WI38 (cell line): ENCODE data around the gene MIAT.

Experiments used
- H3K4me3 ChIP-seq: 2 replicates; pipeline ENCODE4 v1.5.1; 2011; ENCODE audit warnings: low read depth, mild to moderate bottlenecking, control low read depth, low read length
- TF ChIP-seq, protein P1 (sequence below): IDR thresholded peaks from 2 replicates; pipeline ENCODE4 v1.5.1; 2012; ENCODE audit warnings: low read depth, mild to moderate bottlenecking, control low read depth, low read length

MIAT gene

DNA sequence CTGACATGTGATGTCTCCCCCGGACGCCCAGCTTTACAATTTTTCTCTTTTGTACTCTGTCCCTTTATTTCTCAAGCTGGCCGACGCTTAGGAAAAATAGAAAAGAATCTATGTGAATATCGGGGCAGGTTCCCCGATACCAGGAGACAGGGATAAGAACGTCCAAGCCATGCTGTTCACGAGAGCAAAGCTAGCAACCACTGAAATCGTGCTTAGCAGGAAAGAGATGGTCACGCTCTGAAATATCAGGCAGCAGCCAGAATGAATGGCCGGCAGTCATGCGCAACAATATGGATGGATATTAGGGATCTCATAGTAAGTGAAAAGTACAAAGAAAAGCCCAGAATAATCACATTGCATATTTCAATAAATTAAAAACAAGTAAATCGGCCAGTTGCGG is 43.1 kb upstream of the MIAT start:
- TF ChIP-seq, protein P1, sequence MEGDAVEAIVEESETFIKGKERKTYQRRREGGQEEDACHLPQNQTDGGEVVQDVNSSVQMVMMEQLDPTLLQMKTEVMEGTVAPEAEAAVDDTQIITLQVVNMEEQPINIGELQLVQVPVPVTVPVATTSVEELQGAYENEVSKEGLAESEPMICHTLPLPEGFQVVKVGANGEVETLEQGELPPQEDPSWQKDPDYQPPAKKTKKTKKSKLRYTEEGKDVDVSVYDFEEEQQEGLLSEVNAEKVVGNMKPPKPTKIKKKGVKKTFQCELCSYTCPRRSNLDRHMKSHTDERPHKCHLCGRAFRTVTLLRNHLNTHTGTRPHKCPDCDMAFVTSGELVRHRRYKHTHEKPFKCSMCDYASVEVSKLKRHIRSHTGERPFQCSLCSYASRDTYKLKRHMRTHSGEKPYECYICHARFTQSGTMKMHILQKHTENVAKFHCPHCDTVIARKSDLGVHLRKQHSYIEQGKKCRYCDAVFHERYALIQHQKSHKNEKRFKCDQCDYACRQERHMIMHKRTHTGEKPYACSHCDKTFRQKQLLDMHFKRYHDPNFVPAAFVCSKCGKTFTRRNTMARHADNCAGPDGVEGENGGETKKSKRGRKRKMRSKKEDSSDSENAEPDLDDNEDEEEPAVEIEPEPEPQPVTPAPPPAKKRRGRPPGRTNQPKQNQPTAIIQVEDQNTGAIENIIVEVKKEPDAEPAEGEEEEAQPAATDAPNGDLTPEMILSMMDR, result no peak
- no peak overlapping the region for H3K4me3 ChIP-seq

DNA sequence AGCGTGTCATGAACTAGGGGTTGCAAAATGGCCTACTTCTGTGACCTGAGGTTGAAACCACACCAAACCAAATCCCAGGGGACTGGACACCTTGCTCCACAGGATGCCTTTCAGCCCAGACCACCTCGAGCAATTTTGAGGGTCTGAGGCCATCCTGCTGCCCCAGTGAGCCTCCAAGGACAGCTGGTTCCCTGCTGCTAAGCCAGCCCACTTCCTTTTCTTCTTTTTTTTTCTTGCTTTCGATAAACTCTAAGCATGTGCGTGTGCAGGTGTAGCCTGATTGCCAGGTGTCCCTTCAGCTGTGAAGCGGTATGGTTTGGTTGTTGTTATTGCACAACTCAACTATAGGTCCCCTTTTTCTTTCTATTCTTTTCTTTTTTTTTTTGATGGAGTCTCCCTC is 42.2 kb upstream of the MIAT start:
- TF ChIP-seq, protein P1, result no peak

DNA sequence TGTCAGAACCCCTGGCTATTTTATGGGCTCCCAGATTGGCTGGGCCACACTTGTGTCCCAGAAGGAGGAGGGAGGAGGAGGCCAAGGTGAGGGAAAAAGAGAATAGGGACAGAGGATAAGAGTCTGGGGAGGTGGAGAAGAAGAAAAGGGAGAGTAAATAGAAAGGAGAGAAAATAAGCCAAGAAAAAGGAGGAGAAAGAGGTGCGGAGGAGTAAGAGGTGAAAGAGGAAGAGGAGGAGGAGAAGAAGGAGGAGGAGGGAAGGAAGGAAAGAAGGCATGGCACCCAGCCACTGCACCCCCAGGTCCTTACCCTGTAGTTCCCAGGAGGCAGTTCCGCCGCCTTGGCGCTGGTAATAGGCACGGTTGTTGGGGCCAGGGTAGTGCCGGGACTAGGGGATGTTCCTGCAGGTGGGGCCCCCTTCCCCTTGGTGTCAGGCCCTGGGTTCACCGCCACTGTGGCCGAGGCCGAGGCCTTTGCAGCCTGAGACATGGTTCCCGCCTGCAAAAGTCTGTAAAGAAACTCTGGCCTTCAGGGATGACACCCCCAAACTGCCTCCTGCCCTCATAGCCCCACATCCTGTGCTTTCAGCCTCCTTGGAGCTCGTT is 41.5 kb upstream of the MIAT start:
- TF ChIP-seq, protein P1, result no peak
- H3K4me3 ChIP-seq, result no peak overlapping the region

More for the DNA sequence above, 42.2 kb upstream of the MIAT start:
- no peak overlapping the region for H3K4me3 ChIP-seq

DNA sequence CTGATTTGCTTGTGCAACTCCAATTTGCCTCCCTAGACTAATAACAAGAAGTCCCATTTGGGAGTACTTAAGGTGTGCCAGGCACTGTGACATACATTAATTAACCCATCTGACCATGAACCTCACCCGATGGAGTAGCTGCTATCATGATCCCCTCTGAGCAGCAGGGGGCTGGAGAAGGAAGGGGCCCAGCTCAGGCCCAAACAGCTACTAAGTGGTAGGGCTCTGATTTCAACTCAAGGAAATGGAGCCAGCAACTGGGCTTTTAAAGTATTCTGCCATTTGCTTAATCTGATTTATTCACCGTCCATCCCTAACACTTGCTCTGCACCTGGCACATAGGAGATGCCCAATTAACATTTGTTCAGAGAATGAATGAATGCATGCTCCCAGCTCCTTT is 40.7 kb upstream of the MIAT start:
- TF ChIP-seq, protein P1, result no peak
- no peak overlapping the region for H3K4me3 ChIP-seq

DNA sequence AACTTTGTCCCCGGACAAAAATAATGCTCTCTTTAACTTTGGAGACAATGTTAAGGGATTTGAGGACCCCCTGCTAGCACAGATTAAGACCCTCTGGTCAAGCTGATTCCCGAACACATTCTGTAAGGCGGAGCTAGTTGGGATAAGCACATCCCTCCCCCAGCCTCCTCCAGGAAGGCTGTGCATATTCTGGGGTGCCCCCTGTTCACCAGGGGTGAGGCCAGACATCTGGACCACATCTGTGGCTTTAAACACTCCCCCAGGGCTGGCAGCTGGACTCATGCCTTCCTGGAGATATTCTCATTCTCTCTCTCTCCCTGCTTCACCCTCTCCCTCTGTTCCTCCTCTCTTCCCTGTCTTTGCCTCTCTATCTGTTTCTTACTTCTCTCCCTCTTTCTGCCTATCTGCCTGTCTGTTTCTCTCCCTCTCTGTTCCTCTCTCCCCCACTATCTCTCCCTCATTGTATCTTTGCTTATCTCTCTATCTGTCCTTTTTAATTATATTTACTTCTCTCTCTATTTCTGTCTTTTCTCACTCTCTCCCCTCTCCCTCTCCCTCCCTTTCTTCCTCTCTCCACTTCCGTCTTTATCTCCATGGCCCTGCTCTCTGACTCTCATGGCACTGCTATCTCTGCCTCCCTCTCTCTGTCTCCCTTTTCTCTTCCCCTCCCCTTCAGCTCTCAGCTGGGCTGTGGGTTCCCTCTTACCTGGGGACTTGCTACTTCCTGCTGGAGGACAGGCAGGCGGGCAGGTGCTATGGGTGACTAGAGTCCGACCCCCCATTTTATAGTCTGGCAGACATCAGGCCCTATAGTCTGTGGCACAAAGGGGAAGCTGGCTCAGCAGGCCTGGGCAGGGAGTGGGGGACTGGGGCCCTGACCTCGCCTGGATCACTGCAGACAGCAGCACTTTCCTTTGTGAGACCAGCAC is 39.9 kb upstream of the MIAT start, which contains the start of gene CRYBB1:
CRYBB1 (minus strand) TSS at position 757 of the 929 bp plus-strand sequence. CDS start 1,708 bp downstream, outside the sequence.
- no peak within 1 kb of the TSS for H3K4me3 ChIP-seq
- TF ChIP-seq, protein P1, result no peak

DNA sequence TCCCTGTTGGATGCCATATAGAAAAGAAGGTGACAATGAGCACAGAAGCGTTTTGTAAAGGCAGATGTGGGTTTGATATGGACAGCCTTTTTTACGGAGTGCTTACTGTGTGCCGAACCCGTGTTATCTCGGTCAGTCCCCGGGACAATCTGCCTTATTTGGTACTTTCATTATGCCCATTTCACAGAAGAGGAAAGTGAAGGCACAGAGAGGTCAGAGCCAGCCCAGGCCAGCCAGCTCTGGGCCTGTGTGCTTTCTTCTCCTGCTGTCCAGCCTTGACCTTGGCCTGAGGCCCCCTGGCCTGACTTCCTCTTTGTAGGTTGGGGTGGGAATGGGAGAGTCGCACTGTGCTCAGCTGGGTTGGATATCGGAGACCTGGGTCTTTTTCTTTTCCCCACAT is 38.9 kb upstream of the MIAT start:
- no peak overlapping the region for H3K4me3 ChIP-seq
- TF ChIP-seq, protein P1, result no peak

DNA sequence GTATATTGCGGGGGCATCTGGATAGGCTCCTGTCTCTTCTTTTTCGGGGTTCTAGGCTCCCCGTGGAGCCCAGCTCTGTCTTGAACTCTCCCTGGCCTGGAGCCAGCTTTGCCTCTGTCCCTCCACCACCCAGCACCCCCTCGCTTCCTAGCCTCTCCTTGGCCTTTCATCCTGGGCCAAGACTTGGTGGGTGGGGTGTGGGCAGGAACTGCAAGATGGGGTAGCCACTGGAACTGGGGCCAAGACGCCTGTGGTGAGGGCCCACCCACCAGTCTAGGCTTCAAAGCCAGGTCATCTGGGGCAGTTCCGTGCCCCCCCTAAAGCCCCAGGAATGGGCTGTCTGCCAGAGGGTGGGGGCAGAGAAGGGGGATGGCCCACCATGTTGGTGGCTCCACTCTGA is 37.9 kb upstream of the MIAT start:
- TF ChIP-seq, protein P1, result no peak
- H3K4me3 ChIP-seq, result no peak overlapping the region
